Subcutaneous adipose tissue (tissue), 4 donors: Measurements from ENCODE around the gene UGGT2. TPM values are rescaled to one million over a fixed set of nuclear protein-coding genes. Genes with fewer than 3 reads are reported as not detected.

ENCODE experiments used
- CTCF ChIP-seq: fragments of 450-650 bp; IDR thresholded peaks from one replicate; pipeline ENCODE4 v1.5.1; 2016; ENCODE audit warnings: low read depth, mild to moderate bottlenecking, control low read depth, antibody characterized with exemption, moderate library complexity
- total RNA-seq, 4 donors: library from RNA; depleted of rRNA; stranded (reverse); fragments of >200 nt; gene quantifications; one replicate each; pipeline ENCODE4 v1.1.0, GENCODE V29; 2016

UGGT2 gene
- total RNA-seq, 4 donors from 2014 or later, result 59.7 to 90.8 (median 70.4) TPM

DNA sequence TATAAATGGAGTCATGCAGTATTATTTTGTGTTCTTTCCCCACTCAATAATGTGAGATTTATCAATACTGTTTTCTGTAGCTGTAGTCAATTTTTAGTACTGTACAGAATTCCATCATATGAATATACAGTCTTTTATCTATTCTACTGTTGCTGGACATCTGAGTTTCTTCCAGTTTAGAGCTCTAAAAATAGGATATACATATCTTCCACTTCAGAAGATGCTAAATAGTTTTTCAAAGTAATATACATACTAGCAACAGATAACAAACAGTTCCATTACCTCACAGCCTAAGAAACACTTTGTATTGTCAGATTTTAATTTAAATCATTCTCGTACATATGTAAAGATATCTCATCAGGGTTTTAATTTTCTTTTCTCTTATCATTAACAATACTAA, 149.6 kb downstream of the UGGT2 start:
- TF ChIP-seq CTCF, result no peak

DNA sequence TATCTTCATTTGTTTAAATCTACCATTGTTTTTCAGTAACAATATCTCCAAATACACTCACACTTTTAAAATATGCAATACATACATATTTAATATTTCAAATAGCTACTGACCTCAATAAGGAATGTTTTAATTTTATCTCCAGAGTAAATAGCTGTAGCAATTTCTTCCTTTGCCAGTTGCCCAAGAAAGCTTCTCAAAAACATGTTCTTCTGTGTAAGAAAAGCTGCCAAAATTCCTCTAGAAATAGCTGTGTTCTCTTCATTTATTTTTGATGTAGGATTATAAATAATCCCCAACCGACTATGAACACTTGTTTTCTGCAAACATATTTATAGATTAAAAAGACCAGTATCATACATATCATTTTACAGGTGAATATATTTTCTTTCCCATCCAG, 150.5 kb downstream of the UGGT2 start:
- no peak for TF ChIP-seq CTCF

GRCh38 chr13:95898256-95898655, 154.9 kb downstream of the UGGT2 start:
- TF ChIP-seq CTCF, result no peak

- no peak for TF ChIP-seq CTCF
Observed at GRCh38 chr13:95896301-95896700, 156.9 kb downstream of the UGGT2 start.

DNA sequence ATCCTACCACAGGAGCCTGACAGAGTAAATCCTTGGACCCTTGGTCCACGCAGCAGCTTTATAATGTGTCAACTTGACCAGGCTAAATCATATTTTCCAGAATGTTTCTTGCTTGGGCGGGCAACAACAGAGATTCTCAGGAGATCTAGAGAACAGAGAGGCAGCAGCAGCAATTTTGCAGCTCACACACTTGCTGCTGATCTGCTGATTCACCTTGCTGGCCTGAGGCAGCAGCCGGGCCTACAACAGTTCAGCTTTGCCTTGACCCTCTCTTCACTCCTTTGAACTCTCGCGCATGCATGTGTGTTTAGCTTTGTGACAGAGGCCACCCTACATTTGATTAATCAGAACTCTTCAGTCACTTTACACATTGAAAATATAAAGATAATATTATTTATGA, 159.3 kb downstream of the UGGT2 start:
- TF ChIP-seq CTCF, result no peak

GRCh38 chr13:95882121-95882520, 171.1 kb downstream of the UGGT2 start:
- TF ChIP-seq CTCF, result no peak

DNA sequence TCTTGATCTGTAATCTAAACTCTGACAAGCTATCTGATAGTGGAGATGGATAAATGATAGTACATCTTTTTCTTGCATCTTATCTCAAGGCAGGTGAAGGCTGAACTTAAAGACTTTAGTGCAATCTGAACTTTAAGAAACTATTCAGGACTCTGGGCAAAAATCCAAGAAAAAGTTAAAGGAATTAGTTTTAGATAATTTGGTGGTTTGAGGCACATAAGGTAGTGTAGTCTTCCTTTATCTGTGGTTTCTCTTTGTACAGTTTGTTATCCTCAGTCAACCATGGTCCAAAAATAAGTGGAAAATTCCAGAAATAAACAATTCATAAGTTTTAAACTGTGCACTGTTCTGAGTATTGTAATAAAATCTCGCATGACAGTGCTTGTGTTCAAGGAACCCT, 172.9 kb downstream of the UGGT2 start:
- TF ChIP-seq CTCF, result no peak
